ENCODE measurements around the gene HMGN2.

HMGN2 gene

DNA sequence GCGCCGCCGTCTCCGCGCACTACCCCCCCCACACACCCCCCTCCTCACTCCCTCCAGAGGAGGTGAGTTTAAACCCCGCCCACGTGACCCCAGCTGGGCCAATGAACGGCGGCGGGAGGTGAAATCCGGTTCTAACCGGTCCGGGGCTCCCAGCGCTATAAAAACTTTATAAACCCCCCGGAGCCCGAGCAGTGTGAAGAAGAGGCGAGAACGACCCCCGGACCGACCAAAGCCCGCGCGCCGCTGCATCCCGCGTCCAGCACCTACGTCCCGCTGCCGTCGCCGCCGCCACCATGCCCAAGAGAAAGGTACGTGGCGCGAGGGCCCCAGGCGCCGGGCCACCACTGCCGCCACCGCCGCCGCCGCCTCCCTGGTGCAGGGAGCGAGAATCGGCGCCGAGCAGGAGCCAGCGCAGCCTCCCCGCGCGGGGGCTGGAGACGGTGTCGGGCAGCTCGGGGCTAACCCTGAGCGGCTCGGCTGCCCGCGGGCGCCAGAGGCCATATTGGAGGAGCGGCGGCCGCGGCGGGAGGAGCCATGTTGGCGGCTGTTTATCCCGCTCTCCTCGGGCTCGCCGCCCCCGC, at the start of gene HMGN2:
HMGN2 (plus strand) TSS at position 121 of the 581 bp plus-strand sequence; CDS start at position 294, 173 bp downstream.
- DNase-seq (ENCODE audit: low read depth in 2 of 3, low spot score in 1 of 3): peak; percentile 84 to 87 (median 84)

DNA sequence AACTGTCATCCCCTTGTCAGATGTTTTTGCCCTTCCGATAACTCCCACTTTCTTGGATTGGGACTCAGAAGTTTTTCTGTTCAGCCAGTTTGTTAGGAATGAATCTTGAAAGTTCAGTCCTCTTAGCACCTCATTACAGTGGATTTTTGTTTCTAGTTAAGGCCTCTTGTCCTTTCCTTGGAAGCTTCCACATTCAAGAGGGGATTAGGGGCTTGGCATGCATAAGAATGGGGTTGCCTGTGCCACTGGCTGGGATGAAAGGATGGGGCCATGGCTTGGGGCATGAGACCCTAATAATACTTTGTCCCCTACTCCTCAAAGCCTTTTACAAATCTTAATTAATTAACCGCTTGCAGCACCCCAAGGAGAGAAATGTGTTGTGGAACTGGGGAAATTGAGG, 42.5 kb upstream of the HMGN2 start:
- no peak for DNase-seq (ENCODE audit: low read depth in 2 of 3, low spot score in 1 of 3)

DNA sequence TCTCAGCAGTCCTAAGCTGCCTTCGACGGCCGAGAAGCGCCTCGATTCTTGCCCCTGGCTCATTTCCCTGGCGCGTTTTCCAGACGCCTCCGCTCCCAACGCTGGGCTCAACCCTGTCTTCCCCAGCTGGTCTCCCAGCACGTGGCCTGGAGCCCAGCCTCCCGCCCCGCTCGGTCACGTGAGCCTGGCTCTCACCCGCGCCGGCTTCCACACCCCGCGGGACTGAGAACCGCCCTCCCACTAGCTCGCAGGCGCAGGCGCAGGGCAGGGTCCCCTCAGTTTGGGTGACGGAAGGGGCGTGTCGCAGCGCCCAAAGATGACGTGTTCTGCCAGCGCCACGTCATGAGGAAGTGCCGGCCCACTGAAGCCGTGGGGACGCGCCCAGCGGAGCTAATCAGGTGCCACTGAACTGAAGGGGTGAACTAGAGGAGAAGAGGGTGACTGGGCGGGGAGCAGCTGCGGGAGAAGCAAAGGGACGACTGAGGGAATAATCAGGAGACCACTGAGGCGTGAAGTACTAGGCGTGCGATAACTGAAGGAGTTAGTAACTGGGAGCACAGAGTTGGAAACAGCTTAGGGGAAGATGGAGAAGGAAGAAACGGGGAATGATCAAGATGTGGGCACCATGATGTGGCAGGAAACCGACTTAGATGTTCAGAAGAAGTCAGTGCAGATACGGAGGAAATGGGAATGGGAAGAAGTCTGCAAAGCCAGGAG, 40.1 kb upstream of the HMGN2 start, which contains the start of gene DHDDS:
DHDDS (plus strand) TSS at position 343 of the 717 bp plus-strand sequence. CDS start 625 bp downstream, outside the sequence.
- peak; percentile 98 for DNase-seq (ENCODE audit: low read depth in 2 of 3, low spot score in 1 of 3)

DNA sequence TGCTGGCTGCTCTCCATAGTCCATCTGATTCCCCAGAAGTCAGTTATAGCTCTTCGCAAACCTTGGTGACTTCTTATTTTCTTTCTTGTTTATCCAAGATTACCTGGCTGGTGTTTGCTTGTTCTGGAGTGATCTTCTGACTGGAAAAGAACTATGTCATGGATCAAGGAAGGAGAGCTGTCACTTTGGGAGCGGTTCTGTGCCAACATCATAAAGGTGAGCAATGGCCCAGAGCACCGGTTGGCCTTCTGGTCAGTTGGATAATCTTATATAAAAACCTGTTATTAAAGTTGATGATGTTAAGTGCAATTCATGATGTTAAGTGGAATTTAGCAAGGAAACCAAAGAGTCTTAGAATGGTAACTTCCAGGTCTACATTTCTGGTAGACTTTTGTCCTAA, 39.4 kb upstream of the HMGN2 start:
- DNase-seq (ENCODE audit: low read depth in 2 of 3, low spot score in 1 of 3): no peak

DNA sequence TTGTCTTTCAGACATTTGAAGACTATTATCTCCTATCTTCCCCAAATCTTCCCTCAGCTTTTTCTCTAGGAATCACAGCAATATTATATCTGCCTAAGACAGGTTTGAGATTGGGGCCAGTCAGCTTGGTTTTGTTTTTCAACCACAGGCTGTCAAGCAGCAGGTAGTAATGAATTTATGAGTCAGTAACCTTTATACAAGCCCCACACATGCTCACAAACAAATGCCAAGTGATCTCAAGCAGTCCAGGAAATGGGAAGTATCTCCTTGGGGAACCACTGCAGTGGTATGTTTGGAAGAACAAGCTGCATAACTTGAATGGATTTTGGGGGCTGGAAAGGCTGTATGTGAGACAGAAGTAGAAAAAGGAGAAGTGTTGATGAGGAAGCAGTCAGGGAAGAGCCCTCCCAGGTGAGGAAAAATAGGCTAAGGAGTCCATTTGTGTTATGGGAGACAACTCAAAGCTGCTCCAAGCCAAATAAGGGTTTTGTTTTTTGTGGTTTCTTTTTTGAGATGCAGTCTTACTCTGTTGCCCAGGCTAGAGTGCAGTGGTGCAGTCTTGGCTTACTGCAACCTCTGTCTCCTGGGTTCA, 38.0 kb upstream of the HMGN2 start:
- no peak for DNase-seq (ENCODE audit: low read depth in 2 of 3, low spot score in 1 of 3)

DNA sequence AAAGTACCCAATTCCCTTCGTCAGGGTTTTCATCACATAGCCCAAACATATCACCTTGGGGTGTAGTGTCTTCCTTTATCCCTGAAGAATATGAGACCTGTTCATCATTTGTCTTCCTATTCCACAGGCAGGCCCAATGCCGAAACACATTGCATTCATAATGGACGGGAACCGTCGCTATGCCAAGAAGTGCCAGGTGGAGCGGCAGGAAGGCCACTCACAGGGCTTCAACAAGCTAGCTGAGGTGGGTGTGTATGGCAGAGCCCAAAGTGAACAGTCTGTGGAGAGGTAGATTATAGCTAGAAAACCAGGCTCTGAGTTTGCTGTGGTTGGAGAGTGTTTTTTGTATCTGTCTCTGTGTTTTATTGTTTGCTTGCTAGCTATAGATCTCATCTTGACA, 34.2 kb upstream of the HMGN2 start:
- DNase-seq (ENCODE audit: low read depth in 2 of 3, low spot score in 1 of 3): no peak

DNA sequence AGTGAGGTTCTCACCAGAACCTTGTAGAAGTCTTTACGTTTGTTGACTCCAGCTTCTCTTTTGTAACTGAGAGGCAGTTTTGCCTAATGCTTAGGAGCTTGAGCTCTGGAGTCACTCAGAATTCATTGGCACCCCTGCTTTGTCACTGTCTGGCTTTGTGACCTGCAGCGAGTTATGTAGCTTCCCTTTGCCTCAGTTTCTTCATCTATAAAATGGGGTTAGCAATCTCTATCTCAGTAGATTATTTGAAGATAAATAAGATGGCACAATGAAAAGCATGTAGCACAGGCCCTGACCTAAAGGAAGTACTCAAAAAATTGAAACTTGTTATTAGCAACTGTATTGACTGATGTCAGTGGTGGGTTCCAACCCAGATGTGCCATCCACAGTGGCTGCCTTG, 32.0 kb upstream of the HMGN2 start:
- no peak for DNase-seq (ENCODE audit: low read depth in 2 of 3, low spot score in 1 of 3)

DNA sequence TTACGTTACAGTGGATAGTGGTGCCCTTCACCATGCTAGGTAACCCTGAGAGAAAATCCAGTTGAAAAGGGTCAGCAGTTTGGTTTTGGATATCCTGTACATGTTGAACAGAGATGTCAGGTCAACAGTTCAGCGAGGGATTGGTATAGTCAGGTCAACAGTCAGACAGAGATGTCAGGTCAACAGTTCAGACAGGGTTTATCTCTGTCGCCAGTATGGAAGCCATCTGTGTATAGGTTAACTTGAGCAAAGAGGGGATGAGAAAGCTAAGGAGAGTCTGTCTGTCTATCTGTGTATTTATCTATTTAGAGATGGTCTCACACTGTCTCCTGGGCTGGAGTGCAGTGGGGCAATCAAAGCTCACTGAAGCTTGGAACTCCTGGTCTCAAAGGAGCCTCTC, 22.4 kb upstream of the HMGN2 start:
- DNase-seq (ENCODE audit: low read depth in 2 of 3, low spot score in 1 of 3): no peak

DNA sequence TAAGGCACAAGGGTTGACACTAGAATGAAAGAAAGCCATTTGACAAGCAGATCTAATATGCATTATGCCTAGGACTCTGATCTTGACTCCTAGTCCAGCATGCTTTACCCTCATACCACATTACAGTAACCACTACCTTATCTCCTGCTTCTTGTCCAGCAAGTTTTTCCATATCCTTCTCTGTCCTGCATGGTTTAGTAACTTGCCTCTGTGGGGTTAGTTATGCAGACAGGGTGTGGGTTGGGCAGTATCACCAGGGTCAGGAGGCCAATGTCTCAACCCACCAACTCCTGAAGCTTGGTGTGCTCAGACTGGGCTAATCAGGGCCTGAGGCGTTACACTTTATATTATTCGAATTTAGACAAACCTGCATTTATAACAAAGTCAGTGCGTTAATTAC, 21.3 kb upstream of the HMGN2 start:
- no peak for DNase-seq (ENCODE audit: low read depth in 2 of 3, low spot score in 1 of 3)

DNA sequence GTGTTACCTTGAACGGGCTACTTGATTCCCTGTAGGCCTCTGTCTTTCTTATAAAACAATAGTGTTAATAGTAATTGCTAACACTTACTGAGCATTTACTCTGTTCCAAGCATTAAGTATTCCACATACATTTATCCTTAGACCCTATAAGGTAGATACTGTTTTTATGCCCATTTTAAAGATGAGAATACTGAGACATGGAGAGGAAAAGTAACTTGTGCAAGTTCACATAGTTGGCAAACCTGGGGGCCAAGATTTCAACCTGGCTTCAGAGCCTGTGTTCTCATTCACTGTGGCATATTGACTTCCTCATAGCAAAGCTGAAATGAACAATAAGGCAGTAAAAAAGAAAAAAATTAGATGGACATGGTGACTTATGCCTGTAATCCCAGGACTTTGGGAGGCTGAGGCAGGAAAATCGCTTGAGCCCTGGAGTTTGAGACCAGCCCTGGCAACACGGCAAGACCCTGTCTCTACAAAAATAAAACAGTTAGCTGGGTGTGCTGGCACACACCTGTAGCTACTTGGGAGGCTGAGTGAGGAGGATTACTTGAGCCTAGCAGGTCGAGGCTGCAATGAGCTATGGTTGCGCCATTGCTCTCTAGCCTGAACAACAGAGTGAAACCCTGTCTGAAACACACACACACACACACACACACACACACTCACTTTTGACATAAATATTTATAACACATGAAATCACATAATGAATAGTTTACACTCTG, 19.6 kb upstream of the HMGN2 start:
- no peak for DNase-seq (ENCODE audit: low read depth in 2 of 3, low spot score in 1 of 3)

DNA sequence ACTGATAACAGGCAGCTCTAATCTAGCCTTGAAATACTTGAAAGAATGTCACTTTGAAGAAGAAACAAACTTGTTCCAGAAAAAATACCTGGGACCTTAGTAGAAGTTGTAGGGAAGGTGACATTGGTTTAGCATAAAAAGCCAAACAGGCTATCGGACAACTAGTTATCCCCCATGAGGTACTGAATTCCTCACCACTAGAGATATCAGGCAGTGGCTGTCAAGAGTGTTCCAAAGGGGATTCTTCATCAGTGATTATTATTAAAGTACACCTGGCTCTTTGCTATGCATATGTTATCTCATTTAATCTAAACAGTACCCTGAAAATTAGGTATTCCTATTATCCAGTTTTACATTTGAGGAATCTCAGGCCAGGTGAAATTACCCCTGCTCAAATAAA, 13.1 kb upstream of the HMGN2 start:
- DNase-seq (ENCODE audit: low read depth in 2 of 3, low spot score in 1 of 3): no peak

DNA sequence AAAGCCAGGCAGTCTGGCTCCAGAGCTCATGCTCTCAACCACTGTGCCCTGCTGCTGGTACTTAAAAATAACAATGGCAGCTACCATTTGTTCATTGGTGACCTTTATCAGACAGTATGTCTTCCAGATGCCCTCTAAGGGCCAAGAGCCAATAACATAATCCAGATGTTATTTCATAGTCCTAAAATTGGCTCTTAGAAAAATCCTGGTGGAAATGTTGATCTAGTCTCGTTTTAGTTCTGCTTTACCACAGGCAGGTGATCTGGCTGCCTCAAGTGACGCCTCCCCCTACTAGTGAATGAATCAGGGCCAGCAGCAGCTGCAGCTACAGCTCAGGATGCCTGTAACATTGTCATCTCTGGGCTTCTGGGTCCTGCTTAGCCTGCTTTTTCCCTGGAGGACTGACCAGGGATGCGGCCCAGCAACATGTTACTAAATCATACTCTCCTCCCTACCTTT, 12.6 kb upstream of the HMGN2 start:
- DNase-seq (ENCODE audit: low read depth in 2 of 3, low spot score in 1 of 3): no peak

DNA sequence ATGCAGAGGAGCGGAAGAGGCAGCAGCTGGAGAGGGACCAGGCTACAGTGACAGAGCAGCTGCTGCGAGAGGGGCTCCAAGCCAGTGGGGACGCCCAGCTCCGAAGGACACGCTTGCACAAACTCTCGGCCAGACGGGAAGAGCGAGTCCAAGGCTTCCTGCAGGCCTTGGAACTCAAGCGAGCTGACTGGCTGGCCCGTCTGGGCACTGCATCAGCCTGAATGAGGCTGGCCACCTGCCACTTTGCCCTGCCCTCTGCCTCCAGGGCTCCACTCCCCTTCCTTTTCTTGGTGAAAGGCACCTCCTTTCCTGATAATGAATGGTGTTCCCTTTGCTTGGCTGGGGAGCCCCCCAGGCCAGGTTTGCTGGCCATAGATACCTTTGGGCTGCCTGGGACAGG, 3.3 kb upstream of the HMGN2 start:
- no peak for DNase-seq (ENCODE audit: low read depth in 2 of 3, low spot score in 1 of 3)

DNA sequence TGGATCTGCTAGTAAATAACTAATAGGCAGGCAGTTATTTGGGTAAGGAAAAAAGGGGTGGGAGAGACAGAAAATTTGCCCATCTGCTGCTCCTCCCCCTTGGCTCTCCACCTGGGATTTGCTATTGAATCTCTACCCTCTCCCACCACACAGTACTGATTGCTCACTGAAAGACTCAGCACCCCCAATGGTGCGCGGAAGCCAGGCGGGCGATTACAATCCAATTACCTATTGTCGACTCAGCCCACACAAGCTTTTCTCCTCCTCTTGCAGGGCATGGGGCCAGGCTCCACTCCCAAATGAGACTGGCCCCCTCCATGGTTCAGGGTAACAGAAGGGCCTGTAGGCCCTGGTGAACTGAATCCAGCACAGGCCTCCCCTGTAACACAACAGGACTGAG, 2.7 kb upstream of the HMGN2 start:
- DNase-seq (ENCODE audit: low read depth in 2 of 3, low spot score in 1 of 3): no peak

DNA sequence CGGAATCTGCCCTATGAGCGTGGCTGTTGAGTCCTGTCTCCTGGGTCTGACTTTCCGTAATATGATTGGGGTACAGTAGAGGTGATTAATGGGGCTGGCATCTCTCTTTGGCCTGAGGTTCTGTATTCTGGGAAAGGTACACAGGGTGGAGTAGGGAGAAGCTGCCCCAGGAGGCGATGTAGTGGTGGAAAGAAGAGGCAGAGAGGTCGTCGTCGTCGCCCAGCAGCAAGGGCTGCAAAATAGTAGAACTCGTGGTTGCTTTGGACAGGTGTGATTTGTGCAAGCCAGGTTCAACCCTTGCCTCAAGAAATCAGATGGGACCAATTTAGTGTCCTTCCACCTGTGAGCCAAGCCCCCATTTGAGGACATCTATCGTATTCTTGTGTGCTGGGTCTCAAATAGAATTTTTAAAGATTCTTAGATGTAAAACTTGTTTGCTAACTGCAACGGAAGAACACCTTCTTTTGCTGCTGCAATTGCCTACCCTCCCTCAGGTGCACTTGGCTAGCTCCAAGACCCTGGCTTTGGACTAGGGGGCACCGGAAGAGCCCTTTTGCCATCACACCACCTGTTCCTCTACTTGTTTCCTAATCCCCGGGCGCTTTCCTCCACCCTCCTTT, 1.3 kb upstream of the HMGN2 start:
- no peak for DNase-seq (ENCODE audit: low read depth in 2 of 3, low spot score in 1 of 3)

DNA sequence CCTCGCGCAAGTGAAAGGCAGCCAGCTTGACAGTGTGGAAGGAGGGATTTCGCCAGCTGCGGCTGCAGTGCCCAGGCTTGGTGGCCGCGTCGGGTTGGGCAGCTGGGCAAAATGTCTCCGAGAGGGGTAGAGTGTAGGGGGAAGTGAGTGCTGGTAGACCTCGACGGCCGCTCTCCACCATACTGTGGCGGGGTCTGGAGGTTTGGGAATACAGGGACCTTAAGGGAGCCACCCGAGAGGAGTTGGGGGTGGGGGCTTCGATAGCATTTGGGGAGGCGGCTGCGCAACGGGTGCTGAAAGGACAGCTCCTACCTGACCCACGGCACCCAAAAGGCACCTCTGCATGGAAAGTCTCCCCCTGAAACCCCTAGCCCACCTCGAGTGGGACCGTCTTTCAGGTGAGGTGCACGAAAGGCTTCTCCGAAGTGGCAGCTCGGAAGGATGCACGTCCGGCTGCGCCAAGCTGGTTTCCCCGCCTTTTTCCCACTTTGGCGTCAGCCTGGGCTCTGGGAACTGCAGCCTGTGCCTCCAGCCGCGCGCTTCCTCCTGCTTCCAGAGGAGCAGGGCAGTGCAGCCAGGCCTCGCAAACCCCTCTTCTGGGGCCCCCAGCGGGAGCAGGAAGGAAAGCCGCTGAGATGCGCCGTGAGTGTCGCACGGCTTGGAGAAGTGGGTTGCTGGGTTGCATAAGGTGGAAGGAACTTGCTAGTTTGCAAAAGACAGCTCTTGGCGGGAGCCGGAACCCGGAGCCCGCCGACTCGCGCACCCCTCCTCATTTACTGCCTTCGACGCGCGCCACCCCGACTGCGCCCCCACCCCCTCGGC, 531 bp upstream of the HMGN2 start:
- DNase-seq (ENCODE audit: low read depth in 2 of 3, low spot score in 1 of 3): peak in 2 of 3 donors; percentile 13 to 17

DNA sequence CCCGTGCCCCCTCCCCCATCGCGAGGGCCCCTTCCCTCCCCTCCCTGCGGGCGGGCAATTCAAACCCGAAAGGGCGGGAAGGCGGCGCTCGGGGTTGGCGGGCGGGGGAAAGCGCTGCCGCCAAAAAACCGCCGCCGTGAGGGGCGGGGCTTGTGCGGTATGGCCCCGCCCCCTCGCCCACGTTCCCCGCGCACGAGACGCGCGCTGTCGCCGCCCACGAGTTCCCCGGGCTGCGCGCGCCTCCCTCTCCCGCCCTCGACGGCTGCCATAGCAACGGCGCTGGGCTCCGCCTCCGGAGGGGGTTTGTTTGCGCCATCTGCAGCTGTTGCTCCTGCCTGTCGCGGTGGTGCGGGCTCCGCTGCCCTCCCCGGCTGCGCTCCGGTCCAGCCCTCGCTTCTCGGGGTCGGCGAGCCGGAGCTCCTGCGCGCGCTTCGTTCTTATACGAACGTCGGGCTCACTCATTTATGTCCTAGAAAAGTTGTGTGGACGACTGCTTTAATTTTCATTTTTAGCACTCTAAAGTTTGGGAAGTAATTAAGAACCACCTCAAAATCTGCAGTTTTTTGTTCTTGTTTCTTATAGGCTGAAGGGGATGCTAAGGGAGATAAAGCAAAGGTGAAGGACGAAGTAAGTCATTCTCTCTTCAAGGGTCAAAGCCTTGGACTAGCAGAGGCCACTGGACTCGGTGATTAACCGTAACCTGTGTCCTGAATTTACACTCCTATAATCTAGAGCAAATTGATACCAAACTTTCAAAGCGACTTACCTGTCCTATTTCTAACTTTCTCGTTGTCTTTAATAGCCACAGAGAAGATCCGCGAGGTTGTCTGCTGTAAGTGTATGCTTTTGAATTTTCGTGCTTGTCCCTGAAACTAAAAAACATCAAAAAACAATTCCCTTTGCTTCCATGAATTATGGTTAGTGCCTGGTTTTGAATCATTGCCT, 933 bp downstream of the HMGN2 start:
- DNase-seq (ENCODE audit: low read depth in 2 of 3, low spot score in 1 of 3): peak; percentile 92 to 95 (median 94)

DNA sequence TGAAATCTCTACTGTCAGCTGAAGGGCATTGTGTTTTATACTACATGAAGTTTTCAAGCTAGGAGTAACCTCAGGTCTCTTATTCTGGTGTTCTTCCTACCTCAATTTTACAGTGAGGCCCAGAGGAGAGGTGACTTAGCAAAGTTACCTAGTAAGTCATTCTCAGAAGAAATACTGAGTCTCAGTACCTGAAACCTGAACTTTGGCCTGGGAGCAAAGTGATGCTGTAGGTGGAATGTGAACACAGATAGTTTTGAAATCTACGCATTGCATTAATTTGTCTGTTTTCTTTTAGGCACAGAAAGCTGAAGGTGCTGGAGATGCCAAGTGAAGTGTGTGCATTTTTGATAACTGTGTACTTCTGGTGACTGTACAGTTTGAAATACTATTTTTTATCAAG, 2.6 kb downstream of the HMGN2 start:
- no peak for DNase-seq (ENCODE audit: low read depth in 2 of 3, low spot score in 1 of 3)

DNA sequence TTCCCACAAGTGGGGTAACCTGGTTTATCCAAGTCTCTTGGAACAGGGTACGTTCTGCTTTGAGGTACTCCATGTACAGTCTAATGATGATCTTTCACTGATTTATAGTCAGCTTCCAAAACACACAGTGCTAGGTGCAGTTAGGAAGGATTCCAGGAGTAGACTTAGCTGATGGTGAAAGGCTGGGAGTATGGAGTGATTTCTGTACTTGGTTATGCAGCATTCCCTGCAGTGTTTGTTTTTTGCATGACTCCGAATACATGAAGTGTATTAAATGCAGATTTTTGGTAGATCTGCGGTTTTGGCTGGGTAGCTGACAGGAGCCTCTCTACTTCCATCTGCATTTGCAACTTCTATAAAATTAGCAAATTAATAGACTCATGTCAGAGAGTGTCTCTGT, 3.7 kb downstream of the HMGN2 start:
- no peak for DNase-seq (ENCODE audit: low read depth in 2 of 3, low spot score in 1 of 3)

All from stimulated activated CD4-positive, alpha-beta T cell treated with anti-CD3 and anti-CD28 coated beads, Interleukin-12 subunit alpha, Interleukin-12 subunit beta, amount 100 ng/mL, for 48 hours (primary cell).